HG03066 (cell line): ENCODE measurements around the gene PLEKHO1.
"Not testable (repeated sequence)": the region's sequence is repeated elsewhere in the genome, so short reads cannot be mapped to it uniquely, and the experiment has no call there.

Experiments
- ATAC-seq: cut with Tn5 transposase; IDR thresholded peaks from one replicate; pipeline ENCODE4 v1.9.1; 2021; ENCODE audit warnings: low read depth; ENCODE audit not compliant: unreplicated experiment

The PLEKHO1 gene, protein sequence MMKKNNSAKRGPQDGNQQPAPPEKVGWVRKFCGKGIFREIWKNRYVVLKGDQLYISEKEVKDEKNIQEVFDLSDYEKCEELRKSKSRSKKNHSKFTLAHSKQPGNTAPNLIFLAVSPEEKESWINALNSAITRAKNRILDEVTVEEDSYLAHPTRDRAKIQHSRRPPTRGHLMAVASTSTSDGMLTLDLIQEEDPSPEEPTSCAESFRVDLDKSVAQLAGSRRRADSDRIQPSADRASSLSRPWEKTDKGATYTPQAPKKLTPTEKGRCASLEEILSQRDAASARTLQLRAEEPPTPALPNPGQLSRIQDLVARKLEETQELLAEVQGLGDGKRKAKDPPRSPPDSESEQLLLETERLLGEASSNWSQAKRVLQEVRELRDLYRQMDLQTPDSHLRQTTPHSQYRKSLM

GRCh38 chr1:150149271-150150132 lies at the start of gene PLEKHO1:
Gene PLEKHO1, plus strand, starts transcription at chr1:150149916. Its CDS starts 342 bp downstream, at chr1:150150258.
- no peak for ATAC-seq

GRCh38 chr1:150102986-150103385 lies 46.7 kb upstream of the PLEKHO1 start:
- ATAC-seq, result no peak

DNA sequence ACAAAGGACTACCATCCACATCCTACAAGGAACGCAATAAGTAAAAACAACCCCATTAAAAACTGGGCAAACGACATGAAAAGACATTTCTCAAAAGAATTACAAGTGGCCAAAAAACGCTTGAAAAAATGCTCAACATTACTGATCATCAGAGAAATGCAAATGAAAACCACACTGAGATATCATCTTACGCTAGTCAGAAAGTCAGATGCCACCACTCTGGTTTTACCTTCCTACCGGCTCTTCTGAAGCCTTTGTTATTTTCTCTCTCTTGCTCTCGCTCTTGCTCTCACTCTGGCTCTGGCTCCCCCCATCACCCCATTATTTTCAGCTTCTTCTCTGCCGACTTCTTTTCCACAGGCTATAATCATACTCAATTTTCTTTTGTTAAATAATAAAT lies 43.4 kb upstream of the PLEKHO1 start:
- ATAC-seq, result no peak

GRCh38 chr1:150109586-150109985 lies 40.1 kb upstream of the PLEKHO1 start:
- no peak for ATAC-seq

DNA sequence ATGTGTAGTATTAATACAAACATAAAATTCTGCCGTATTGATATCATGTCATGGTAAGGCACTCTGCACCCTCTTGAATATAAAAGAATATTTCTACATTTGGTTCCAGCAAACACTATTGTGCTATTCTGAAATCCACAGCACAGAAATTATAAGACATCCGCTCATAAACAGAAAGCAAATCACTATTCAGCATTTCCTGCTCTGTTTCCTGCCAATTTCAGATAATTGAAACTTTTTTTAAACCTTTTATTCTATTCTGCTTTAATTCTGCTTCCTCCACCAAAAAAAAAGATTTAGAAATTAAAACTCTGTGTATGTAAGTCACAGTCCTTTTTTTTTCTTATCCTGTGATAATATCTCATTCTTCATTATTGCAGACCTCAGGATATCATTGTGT lies 39.6 kb upstream of the PLEKHO1 start:
- ATAC-seq, result no peak

- no peak for ATAC-seq
Observed at GRCh38 chr1:150111670-150112069, 38.0 kb upstream of the PLEKHO1 start.

GRCh38 chr1:150115121-150115520 lies 34.6 kb upstream of the PLEKHO1 start:
- no peak for ATAC-seq

GRCh38 chr1:150118716-150119115 lies 31.0 kb upstream of the PLEKHO1 start:
- no peak for ATAC-seq

- ATAC-seq, result no peak
Observed at GRCh38 chr1:150121236-150121862, 28.4 kb upstream of the PLEKHO1 start.

DNA sequence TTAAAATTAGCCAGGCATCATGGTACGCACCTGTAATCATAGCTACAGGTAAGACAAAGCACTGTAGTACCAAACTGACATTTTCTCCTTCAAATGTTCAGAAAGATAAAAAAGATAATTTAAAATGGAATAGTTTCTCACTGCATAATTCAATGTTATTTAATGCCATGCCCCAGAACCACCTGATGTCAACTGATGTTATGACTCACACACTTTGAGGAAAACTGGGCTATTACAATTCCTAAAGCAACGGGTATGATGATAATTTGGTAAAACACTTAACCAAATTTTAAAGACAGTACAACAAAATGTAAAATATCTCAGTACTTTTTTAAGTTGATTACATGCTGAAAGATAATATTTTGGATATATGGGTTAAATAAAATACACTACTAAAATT lies 22.9 kb upstream of the PLEKHO1 start:
- no peak for ATAC-seq

DNA sequence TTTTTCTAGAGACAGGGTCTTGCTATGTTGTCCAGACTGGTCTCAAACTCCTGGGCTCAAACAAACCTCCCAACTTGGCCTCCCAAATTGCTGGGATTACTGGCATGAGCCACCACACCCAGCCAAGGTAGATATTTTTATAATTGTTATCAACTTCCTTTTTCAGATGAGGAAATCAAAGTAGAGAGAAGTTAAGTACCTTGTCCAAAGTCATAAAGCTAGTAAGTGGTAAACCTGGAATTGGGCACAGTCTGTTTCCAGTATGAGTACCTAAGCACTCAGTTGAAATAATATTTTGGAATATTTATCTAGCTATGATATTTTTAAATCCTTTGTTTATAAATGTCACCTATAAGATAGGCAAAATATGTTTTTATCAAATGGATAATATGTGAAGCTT lies 22.3 kb upstream of the PLEKHO1 start:
- no peak for ATAC-seq

DNA sequence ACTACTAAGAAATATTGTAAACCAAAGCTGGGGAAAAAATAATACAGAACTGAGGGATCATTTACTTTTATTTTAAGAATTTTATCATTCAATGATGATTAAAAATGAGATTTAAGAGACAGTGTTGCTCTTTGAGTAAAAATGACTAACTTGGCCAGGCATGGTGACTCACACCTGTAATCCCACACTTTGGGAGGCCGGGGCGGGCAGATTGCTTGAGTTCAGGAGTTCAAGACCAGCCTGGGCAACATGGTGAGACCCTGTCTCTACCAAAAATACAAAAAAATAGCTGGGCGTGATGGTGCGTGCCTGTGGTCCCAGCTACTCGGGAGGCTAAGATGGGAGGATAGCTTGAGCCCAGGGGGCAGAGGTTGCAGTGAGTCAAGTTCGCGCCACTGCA lies 21.8 kb upstream of the PLEKHO1 start:
- no peak for ATAC-seq

- no peak for ATAC-seq
Observed at GRCh38 chr1:150132372-150132771, 17.3 kb upstream of the PLEKHO1 start.

GRCh38 chr1:150134537-150134936 lies 15.2 kb upstream of the PLEKHO1 start:
- no peak for ATAC-seq

DNA sequence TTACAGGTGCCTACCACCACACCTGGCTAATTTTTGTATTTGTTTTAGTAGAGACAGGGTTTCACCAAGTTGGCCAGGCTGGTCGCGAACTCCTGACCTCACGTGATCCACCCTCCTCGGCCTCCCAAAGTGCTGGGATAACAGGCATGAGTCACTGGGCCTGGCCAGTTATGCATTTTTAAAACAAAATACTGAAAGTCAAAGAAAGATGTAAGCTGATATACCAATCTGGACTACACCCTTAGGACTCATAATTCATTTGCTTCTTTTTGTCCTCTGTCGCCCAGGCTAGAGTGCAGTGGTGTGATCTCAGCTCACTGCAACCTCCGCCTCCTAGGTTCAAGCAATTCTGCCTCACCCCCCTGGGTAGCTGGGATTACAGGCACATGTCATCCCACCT lies 14.3 kb upstream of the PLEKHO1 start:
- ATAC-seq, result not testable (repeated sequence)

DNA sequence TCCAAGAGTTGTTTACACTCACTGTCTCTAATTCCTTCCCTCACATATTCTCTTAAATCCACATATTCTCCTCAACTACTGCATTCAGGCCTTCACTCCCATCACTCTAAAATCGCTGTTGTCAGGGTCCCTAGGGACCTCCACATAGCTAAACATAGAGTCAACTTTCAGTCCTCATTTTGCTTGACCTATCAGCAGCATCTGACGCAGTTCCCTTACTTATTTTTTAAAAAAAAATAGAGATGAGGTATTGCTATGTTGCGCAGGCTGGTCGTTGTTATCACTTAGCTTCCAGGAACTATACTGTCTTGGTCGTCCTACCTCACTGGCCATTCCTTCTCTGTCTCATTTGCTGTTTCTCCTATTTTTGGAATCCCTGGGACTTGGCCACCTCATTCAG lies 11.7 kb upstream of the PLEKHO1 start:
- ATAC-seq, result no peak

DNA sequence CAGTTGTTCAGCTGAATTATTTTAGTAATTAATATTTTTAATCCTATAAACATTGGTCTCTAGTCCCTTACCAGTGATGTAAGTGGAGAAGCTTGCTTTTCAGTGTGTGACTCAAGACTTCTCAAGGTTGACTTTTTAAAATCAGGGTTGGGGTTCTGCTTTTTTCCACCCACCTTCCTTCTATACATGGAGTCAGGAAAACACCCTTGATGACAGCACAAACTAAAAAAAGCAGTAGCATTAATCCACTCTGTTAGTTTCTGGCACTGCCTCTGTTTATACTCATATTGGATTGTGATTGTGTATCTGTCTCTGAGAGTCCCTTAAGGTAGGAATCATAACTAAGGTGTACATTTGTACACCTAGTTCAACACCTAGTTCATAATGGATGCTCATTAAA lies 8.3 kb upstream of the PLEKHO1 start:
- ATAC-seq, result no peak

- ATAC-seq, result no peak
Observed at GRCh38 chr1:150142083-150142482, 7.6 kb upstream of the PLEKHO1 start.

- no peak for ATAC-seq
Observed at GRCh38 chr1:150144606-150145005, 5.1 kb upstream of the PLEKHO1 start.

DNA sequence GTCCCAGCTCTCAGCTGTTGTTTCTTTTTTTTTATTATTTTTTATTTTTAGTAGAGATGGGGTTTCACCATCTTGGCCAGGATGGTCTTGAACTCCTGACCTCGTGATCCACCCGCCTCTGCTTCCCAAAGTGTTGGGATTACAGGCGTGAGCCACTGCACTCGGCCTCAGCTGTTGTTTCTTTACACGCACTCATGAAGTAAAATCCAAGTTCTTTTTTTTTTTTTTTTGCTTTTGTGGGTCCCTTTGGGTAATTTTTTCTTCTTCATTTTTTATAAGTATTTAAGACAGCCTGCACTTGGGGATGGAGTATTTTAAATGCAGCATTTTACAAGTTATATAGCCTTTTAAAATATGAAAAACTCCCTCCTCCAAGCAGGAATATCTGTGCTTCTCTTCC lies 3.7 kb upstream of the PLEKHO1 start:
- not testable (repeated sequence) for ATAC-seq

- no peak for ATAC-seq
Observed at GRCh38 chr1:150146849-150147542, 2.7 kb upstream of the PLEKHO1 start.
